AG10803 (cell line): ENCODE measurements around the gene TRAIP.

Experiments used
- DNase-seq: peaks from one replicate; pipeline ENCODE4 v3.0.0; 2010; ENCODE audit warnings: low read depth
- H3K4me3 ChIP-seq: 2 replicates; pipeline ENCODE4 v1.5.1; 2011; ENCODE audit warnings: mild to moderate bottlenecking, low read length, control low read depth
- CTCF ChIP-seq: conservative IDR thresholded peaks from 2 replicates; pipeline ENCODE4 v1.5.1; 2011; ENCODE audit warnings: mild to moderate bottlenecking, low read length, control low read depth, inconsistent platforms

The TRAIP gene

GRCh38 chr3:49867400-49867799, 11.0 kb upstream of the TRAIP start:
- no peak overlapping the region for H3K4me3 ChIP-seq
- no peak for DNase-seq
- no peak for TF ChIP-seq CTCF

DNA sequence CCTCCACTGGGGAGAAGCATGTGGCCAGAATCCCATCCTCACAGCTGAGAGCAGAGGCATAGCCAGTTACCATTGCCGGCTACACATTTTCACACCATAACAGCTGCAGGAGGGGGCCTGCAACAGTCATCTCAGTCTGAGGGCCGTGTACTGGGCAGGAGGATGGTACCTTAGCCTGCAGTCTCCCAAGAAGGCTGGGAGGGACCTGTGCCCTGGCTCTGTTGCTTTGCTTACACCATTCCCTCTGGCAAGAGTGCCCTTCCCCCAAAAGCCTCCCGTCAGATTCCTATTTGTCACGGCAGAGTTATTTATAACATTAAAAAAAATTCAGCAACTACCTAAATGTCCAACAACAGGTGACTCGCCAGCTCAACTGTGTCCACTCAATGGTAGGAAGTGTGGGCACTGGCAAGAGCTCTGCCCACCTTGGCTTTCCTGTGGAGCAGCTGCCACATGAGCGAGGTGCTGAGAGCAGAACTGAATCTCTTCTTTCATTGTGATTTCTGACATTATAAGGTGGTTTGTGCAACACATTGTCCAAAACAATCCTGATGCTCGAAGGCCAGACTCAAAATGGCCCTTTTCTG, 8.9 kb upstream of the TRAIP start:
- no peak overlapping the region for H3K4me3 ChIP-seq
- no peak for DNase-seq
- no peak for TF ChIP-seq CTCF

- H3K4me3 ChIP-seq: no peak overlapping the region
- no peak for TF ChIP-seq CTCF
- DNase-seq: no peak
These were observed 8.1 kb upstream of the TRAIP start for GRCh38 chr3:49864505-49864904.

DNA sequence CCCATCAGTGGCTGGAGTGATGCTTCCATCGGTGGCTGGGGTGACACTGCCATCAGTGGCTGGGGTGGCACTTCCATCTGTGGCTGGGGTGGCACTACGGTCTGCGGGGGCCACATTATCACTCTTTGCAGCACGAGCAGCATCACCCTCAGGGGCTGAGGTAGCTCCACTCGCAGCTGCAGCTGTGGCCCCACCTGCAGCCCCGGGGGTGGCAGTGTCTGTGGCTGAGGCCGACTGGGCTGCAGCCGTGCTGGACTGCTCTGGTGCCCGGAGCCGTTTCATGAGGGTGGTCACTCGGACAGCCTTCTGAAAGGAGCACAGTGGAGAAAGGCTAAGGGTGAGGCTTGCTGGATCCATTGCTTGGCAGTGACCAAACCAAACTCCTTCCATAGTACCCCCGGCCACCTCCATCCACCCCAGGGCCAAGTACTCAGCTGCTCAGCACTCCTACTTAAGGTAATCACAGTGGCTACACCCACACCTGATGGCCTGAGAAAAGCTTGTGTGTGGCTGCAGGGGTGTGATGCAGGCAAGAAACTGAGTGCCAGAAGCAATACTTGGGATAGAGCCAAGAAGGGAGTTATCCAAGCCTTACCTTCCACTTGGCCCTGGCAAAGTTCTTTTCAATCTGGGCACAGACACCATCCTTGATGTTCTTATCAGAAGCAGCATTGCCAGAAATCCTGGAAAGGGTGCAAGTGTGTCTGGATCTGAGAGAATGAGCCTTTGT, 3.4 kb upstream of the TRAIP start:
- H3K4me3 ChIP-seq: no peak overlapping the region
- DNase-seq: no peak
- no peak for TF ChIP-seq CTCF

GRCh38 chr3:49855662-49856061, 702 bp downstream of the TRAIP start:
- H3K4me3 ChIP-seq: peak overlapping the region; percentile 89
- no peak for TF ChIP-seq CTCF
- DNase-seq: no peak

DNA sequence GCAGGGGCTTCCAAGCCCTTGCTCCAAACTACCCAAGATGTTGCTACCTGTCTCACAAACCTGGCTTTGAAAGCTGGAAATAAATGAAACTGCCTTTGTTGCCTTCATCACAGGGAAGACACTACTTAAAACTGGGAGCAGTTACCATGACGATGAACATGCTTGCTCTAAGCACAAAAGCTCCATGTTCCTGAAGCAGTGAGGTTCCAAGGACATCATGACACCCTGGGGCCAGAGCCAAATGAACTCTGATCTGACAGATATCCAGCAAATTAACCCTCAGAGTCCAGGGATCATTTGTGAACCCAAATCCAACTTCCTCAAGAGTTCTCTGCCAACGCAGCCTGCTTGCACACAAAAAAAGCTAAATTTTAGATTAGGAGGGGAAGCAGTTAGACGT, 10.7 kb downstream of the TRAIP start:
- TF ChIP-seq CTCF: no peak
- DNase-seq: no peak

GRCh38 chr3:49844464-49845183, 11.7 kb downstream of the TRAIP start:
- DNase-seq: no peak
- H3K4me3 ChIP-seq: no peak overlapping the region
- TF ChIP-seq CTCF: no peak

More for the DNA sequence above, 10.7 kb downstream of the TRAIP start:
- H3K4me3 ChIP-seq: no peak overlapping the region
